GM19455 (cell line): Measurements from ENCODE around the gene RB1.
"Not testable (repeated sequence)": the region's sequence is repeated elsewhere in the genome, so short reads cannot be mapped to it uniquely, and the experiment has no call there.

Experiments
- ATAC-seq: cut with Tn5 transposase; IDR thresholded peaks from one replicate; pipeline ENCODE4 v1.9.1; 2021; ENCODE audit not compliant: unreplicated experiment

RB1 gene

GRCh38 chr13:48297131-48297786, 6.3 kb upstream of the RB1 start:
- ATAC-seq = no peak

- ATAC-seq = no peak
Observed at GRCh38 chr13:48299591-48299990, 4.0 kb upstream of the RB1 start.

DNA sequence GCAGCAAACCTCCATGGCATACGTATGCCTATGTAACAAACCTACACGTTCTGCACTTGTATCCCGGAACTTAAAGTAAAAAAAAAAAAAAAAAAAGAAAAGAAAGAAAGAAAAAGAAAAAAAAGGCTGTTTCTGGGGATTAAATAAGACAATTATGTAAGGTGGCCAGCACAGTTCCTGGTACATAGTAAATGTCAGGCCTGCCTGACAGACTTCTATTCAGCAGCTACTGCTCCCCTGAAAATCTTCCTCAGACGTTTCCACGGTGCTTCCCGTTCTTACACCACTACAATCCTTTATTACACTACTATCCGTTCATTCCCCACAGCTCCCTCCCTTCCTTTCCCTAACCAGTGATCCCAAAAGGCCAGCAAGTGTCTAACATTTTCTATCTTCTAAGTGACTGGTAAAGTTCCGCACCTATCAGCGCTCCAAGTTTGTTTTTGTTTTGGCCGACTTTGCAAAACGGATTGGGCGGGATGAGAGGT, 636 bp upstream of the RB1 start:
- peak; percentile 14 for ATAC-seq

DNA sequence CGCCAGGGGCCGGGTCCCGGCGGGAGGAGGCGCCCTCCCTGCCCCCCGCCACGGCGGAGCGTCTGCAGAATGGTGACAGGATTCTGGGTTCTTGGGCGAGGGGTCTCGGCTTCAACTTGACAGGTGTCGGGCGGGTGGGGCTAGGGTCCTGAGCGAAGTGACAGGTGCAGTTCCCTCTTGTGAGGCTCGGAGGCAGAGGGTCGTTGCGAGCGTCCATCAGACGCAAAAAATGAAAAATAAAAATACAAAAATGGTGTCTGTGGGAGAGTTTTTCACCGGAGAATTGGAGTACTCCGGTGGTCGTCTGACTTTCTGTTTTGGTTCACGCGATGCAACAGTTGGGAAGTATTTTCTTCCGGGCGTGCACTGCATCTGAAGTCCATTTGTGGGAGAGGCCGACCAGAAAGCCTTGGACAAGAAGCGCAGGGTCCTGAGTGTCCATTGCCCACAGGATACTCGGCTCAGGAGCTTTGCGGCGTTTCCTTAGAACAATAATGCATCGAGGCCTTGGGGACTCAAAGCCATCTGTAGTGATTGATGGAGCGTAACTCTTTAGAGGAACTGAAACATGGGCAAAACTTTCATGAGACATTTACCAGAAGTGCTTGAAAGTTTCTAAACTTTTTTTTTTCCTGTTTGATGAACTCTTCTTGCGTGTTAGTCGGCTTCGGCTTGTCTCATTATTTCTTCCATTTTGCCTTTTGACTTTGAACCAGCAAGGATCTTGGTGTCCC, 759 bp downstream of the RB1 start:
- ATAC-seq = peak; percentile 60

- ATAC-seq = no peak
Observed at GRCh38 chr13:48311223-48311622, 7.7 kb downstream of the RB1 start.

- no peak for ATAC-seq
Observed at GRCh38 chr13:48315969-48316650, 12.6 kb downstream of the RB1 start.

- no peak for ATAC-seq
Observed at GRCh38 chr13:48316826-48317510, 13.4 kb downstream of the RB1 start.

DNA sequence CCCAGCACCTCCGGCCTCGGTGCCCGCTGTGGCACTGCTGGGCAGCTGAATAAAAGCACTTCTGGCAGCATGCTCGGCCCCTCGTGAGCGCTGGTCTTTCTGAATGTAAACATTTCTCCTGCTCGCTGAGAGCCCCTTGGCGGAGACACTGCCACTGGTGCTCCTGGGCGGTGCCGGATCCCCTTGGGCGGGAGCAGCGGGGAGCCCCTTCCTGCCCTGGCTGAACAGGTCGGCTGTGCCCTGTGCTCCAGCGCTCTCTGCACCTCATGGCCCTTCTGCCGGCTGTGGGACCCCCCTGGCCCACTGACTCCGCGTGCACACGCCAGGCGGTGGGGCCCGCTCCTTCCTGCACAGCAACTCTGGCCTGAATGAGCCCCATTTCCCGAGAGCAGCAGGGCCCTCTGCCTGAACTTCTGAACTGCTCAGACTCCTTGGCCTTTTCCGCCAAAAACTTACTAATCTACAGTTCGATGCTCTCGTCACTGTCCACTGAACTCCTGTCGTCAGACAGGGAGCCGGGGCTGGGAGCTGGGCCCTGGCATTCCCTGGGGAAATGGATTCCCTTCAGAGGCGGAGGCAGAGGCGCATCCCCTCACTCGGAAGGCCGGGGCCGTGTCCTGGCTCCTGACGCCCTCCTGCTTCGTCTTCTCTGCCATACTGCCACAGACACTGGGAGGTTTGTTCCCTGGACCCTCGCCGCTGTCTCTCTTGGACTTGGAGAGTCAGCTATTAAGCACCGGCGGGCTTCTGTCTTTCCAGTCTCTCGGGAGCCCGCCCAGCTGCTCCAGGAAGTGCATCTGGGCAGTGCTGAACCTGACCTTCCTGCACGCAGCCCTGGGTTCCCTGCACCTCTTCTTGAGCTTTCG, 14.2 kb downstream of the RB1 start:
- ATAC-seq = no peak

DNA sequence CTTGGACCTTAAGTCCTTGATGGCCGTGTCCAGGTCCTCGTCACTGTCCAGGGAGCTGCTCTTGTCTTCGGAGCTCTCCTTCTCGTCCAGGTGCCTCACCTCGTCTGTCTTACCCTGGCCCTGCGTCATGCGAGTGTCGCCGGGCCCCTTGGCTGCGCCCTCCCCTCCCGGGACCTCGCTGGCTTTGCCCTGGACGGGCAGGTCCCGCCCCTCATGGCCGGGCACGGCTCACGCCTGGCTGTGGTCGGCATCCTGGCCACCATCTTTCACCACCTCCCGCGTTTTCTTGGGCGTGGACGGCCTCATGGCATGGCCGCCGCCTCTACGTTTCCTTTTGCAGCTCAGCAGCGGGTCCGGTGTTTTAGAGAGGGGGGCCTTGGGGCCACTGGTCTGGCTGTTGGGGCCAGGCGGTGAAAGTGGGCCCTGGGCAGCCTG, 14.8 kb downstream of the RB1 start:
- no peak for ATAC-seq

- no peak for ATAC-seq
Observed at GRCh38 chr13:48318821-48319511, 15.4 kb downstream of the RB1 start.

GRCh38 chr13:48319531-48320398, 16.2 kb downstream of the RB1 start:
- ATAC-seq = no peak

- no peak for ATAC-seq
Observed at GRCh38 chr13:48320399-48320790, 16.8 kb downstream of the RB1 start.

- ATAC-seq = no peak
Observed at GRCh38 chr13:48320891-48321510, 17.4 kb downstream of the RB1 start.

DNA sequence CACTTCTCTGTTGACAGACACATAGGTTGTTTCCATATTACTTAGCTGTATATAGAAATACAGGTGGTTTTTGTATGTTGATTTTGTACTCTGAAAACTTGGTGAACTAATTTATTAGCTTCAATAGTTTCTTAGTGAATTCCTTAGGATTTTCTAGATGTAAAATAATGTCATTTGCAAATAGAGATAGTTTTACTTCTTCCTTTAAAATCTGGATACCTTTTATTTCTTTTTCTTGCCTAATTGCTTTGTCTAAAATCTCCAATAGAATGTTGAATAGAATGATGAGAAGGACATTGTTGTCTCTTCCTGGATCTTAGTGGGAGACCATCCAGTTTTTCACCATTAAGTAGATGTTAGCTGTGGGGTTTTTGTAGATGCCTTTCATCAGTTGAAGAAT, 18.7 kb downstream of the RB1 start:
- ATAC-seq = no peak

DNA sequence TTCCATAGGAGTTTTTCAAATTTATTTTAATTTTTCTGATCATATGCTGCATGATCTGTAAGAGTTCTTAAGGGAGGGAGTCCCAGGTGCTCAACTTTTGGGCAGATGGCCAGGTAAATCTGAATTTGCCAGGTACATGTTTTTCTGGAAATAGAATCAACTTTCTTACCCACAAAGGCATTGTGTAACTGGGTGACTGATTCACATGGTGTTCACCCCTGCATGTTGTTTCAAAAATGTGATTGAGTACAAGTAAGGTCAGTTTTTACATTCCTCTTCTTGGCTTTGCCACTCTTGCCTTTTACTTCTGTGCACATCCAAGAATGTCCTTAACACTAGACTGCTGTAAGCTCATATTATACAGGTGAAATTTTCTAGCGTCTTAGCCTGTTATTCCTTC, 30.4 kb downstream of the RB1 start:
- no peak for ATAC-seq

GRCh38 chr13:48334534-48335127, 31.1 kb downstream of the RB1 start:
- no peak for ATAC-seq

GRCh38 chr13:48339198-48339597, 35.6 kb downstream of the RB1 start:
- not testable (repeated sequence) for ATAC-seq

DNA sequence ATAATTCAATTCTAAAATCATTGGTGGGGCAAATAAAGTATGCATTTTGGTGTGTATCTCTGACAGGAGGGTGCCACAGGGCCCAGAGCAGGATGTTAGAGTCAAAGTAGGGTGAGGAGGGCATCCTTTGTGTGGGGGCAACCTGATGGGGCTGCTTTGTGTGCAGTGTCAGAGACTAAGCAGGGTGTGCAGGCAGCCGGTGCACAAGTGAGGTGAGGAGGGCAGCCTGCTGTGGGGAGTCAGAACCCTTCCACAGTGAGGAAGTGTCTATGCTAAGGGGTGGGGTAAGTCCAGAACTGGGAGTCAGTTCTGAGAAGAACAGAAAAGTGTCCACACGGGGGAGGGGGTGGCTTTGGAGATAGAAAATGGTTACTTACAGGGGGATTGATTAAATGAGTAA, 40.7 kb downstream of the RB1 start:
- ATAC-seq = no peak
